Measurements from ENCODE around the gene FAF2. TPM values are rescaled to one million over a fixed set of nuclear protein-coding genes. Genes with fewer than 3 reads are reported as not detected.
A peak's percentile ranks its signal among the peaks of the same experiment; 100 is the strongest.
"Not testable (repeated sequence)": the region's sequence is repeated elsewhere in the genome, so short reads cannot be mapped to it uniquely, and the experiment has no call there.

Gene FAF2
- total RNA-seq, 2 donors from 2014 or later: 41.1 to 41.3 TPM

DNA sequence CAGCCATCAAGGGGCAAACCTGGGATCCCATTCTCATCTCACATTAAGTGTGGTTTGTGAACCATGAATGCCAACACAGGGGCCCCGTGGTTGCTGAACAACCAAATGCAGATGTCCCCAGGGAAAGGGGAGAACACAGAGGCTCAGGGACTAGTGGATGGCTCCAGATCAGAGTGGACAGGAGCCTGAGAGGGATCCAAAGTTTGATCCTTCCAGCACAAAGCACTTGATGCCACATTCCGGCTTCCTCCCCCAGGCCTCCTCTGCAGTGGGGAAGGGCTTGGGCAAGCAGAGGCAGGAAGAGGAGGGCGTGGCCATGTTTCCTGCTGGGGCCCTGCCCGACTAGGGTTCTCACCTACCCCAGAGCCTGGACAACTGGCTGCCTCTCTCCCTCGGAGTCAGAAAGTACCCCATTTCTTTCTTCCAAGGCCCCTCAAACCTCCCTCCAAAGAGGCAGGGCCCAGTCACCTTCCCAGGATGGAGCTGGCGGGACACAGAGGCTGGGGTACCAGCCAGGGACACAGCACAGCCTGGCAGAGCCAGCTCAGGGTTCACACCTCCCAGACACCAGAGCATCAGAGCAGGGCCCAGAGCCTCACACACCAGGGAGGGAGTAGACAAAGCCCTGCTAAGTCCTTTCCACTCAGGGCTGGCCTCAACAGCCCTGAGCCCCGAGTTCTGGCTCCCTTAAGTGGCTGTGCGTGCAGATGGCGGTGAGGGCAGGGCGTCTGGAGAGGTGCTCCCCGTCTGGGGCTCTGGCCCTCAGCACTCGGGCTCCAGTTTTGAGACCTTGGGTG, 93.4 kb downstream of the FAF2 start:
- H3K27me3 Mint-ChIP-seq: no peaks in the 10 kb centered on the region
- peaks cover 9% of the 10 kb centered on the region for H3K36me3 Mint-ChIP-seq (ENCODE audit: low read depth)
- no peaks in the 10 kb centered on the region for H3K9me3 Mint-ChIP-seq
- peaks cover 13% of the 10 kb centered on the region for H3K4me1 Mint-ChIP-seq
- H3K27ac Mint-ChIP-seq: peak overlapping the region; percentile 88
- H3K4me3 Mint-ChIP-seq: peak overlapping the region; percentile 89
- peak; percentile 12 for ATAC-seq (replicated peaks)

DNA sequence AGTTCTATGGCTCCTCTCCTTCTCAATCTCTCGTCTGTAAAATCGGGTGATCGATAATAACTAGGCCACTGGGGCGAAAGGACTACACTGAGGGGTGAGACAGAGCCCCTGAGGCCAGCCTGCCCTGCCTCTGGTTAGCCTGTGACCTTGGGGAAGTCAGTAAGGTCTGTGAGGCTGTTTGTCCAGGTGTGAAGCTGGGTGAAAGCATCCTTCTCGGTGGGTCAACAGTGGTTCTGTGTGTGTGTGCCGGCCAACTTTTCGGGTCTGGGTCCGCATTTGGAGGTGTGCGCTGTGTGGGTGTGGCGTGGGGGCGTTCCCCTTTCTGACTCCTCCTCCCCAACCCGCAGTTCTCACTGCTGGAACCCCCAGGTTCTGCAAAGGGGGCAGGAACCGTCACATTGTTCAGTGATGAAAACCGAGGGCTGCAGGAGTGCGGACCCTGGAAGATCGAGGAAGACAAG, 94.0 kb downstream of the FAF2 start:
- Mint-ChIP-seq H3K9me3 (no peaks in the 10 kb centered on the region), H3K36me3 (ENCODE audit: low read depth) (peaks cover 8% of the 10 kb centered on the region), H3K27me3 (no peaks in the 10 kb centered on the region), H3K4me1 (peaks cover 13% of the 10 kb centered on the region), H3K27ac (peak overlapping the region; percentile 88), H3K4me3 (peak overlapping the region; percentile 89)
- no peak for ATAC-seq (replicated peaks)

DNA sequence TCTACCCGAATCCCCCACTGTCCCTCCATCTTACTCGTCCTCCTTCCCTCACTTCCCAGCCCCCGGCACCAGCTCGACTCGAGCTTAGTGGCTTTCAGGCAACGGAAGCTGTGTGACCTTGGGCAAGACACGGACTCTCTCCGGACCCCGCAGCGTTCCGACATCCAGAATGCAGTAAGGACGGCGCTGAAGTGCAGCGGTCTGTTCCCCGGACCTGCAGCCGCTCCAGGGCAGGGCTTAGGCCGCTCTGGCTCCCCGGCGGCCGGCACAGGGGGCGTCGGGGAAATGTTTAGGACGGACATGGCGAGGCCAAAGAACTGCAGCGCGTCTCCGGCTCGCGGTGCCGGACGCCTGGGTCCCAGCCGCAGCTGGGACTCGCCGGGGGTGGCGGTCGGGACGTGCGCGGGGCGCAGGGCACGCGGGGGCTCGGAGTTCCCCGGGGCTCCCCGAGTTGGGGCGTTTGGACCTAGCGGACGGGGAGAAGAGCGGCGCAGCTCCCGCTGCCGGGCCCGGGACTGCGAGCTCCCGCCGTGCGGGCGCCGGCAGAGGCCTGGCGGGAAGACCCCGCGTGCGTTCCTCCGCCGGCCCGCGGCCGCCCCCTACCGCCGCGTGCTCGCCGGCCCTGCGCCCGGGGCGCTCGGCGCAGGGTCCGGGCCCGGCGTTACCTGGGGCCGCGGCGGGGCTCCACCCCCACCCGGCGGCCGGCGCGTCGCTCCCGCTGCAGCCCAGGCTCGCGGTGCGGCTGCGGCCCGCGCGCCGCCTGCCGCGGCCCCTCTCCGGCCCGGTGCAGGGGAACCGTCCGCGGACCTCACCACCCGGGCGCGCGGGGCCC, 94.6 kb downstream of the FAF2 start:
- Mint-ChIP-seq H3K4me1 (peaks cover 18% of the 10 kb centered on the region), H3K4me3 (peak overlapping the region; percentile 89), H3K27ac (peak overlapping the region; percentile 88), H3K9me3 (no peaks in the 10 kb centered on the region), H3K27me3 (no peaks in the 10 kb centered on the region), H3K36me3 (ENCODE audit: low read depth) (peaks cover 1% of the 10 kb centered on the region)
- ATAC-seq (replicated peaks): peak; percentile 42

DNA sequence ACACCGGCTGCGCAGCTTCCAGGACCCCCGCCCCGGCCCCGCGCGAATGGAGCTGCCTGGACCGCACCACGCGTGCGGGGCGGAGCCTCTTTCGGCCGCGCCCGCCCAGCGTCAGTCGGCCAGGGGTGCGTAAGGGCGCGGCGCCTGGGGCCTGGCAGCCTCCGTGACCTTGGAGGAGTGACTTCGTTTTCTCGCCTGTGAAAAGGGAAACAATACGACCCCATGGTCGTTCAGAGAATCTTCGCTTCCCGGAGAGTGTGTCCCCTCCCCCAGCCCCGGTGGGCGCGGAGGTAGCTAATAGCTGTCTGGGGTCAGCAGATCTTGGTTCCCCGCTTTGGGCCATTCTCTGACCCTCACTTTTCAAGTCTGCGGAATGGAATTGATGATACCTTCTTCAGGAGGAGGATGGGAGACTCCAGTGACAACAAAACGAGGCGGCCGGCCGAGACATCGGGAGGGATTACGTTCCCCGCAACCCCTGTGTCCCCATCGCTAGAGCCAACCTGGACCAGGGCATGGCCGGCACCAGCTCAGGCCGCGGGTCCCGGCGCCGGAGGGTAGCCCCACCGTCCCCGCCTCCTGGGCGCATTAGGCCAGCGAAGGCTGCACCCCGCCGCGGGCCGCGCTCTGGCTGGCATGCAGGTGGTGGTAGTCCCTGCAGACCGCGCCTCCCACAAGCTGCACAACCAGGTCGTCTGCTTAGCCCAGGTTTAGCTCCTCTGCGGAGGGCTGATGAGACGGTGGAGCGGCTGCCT, 95.4 kb downstream of the FAF2 start:
- peak; percentile 84 for ATAC-seq (replicated peaks)
- Mint-ChIP-seq H3K9me3 (no peaks in the 10 kb centered on the region), H3K36me3 (ENCODE audit: low read depth) (no peaks in the 10 kb centered on the region), H3K27me3 (no peaks in the 10 kb centered on the region), H3K27ac (peak overlapping the region; percentile 89), H3K4me1 (peaks cover 19% of the 10 kb centered on the region), H3K4me3 (peak overlapping the region; percentile 87)

DNA sequence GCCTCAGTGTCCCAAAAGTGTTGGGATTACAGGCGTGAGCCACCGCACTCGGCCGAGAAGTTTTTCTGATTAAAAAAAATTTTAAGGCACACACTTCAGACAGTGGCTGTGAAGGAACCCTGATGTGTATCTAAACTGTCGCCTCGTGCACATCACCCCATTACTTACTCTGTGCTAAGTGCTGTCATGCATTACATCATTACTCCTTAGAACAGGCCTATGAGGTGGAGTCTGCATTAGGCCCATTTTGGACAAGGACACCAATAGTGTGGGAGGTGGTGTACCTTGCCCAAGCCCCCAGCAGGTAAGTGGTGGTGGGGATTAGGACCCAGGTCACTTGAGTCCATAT, 97.2 kb downstream of the FAF2 start:
- Mint-ChIP-seq H3K36me3 (ENCODE audit: low read depth) (no peaks in the 10 kb centered on the region), H3K9me3 (no peaks in the 10 kb centered on the region), H3K4me1 (peaks cover 12% of the 10 kb centered on the region), H3K27me3 (no peaks in the 10 kb centered on the region), H3K27ac (no peak overlapping the region), H3K4me3 (peak overlapping the region; percentile 87)
- ATAC-seq (replicated peaks): no peak

DNA sequence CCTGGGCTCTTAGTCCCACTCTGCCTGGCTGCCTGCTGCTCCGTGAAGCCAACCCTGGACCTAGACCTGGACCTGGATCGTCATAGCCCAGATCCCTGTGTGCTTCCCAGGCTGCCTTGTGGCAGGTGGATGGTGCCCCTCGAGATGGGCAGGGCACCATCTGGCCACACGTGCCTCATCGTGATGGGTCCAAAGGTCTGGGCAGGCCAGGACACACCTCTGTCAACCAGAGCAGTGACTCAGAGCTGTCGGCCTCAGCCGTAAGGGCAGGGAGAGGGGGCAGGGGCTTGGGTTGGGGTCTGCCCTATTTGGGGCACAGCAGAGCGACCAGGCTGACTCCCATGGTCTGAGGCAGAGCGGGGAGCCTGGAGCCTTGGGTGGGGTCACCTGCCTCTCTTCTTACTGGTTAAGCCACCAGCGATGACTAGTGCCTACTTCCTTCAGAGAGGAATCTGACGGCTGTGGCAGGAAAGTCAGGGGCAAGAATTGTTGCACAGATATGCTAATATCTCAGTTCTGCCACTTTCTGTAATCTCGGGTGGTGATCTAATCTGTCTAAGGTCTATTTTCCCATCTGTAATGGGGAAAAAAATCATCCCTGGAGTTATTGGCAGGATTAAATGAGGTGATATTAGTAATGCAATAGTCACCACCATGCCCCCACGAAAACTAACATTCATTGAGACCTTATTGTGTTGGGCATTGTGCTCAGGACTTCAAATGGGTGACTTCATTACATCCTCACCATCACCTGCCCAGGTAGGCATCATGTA, 97.7 kb downstream of the FAF2 start:
- H3K27ac Mint-ChIP-seq: peak overlapping the region; percentile 28
- ATAC-seq (replicated peaks): no peak
- no peaks in the 10 kb centered on the region for H3K36me3 Mint-ChIP-seq (ENCODE audit: low read depth)
- no peaks in the 10 kb centered on the region for H3K9me3 Mint-ChIP-seq
- H3K4me1 Mint-ChIP-seq: peaks cover 12% of the 10 kb centered on the region
- H3K27me3 Mint-ChIP-seq: no peaks in the 10 kb centered on the region
- H3K4me3 Mint-ChIP-seq: no peak overlapping the region

DNA sequence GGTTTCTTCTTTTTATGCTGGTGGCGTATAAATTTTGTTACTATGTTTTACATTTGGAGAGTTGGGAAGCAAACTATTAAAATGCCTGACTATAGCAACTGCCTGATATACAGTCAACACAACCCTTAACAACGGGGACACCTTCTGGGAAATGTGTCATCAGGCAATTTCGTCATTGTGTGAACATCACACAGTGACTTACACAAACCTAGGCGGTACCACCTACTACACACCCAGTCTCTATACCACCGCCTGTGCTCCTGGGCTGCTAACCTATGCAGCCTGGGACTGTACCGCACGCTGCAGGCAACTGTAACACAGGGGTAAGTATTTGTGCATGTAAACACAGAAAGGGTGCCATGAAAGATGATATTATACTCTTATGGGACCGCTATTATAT, 99.6 kb downstream of the FAF2 start:
- Mint-ChIP-seq H3K36me3 (ENCODE audit: low read depth) (no peaks in the 10 kb centered on the region), H3K4me1 (peaks cover 6% of the 10 kb centered on the region), H3K9me3 (no peaks in the 10 kb centered on the region), H3K4me3 (no peak overlapping the region), H3K27me3 (no peaks in the 10 kb centered on the region), H3K27ac (peak overlapping the region; percentile 94)
- ATAC-seq (replicated peaks): peak; percentile 64

DNA sequence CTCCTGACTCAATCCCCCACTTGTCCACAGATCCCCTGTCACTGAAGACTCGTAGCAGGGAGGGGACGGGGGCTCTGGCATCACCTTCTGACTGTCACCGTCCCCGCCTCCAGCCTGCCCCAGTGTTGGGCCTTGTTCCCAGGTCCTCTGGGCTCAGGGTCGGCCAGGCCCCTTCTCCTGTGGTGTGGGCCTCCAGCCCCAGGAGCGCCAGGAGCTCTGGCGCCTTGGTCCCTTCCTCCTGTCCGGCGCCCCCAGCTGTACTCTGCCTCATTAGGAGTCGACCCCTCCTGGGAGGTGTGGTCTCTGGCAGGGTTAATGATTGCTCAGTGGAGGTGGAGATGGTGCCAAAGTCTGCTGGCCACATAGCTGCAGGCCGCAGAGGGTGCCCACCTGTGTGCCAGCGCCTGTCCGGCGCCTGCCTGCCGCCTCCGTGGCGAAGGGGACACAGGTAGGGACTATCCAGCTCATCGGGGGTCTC, 100.8 kb downstream of the FAF2 start, which contains the start of gene CDHR2:
Gene CDHR2 (plus strand): TSS at position 376 of the 478 bp plus-strand sequence. CDS start 16,011 bp downstream, outside the sequence.
- ATAC-seq (replicated peaks): no peak
- Mint-ChIP-seq H3K27ac (peak within 1 kb of the TSS; percentile 94), H3K4me1 (peaks cover 6% of the 10 kb centered on the region), H3K27me3 (no peaks in the 10 kb centered on the region), H3K4me3 (peak within 1 kb of the TSS; percentile 66), H3K9me3 (no peaks in the 10 kb centered on the region), H3K36me3 (ENCODE audit: low read depth) (no peaks in the 10 kb centered on the region)

DNA sequence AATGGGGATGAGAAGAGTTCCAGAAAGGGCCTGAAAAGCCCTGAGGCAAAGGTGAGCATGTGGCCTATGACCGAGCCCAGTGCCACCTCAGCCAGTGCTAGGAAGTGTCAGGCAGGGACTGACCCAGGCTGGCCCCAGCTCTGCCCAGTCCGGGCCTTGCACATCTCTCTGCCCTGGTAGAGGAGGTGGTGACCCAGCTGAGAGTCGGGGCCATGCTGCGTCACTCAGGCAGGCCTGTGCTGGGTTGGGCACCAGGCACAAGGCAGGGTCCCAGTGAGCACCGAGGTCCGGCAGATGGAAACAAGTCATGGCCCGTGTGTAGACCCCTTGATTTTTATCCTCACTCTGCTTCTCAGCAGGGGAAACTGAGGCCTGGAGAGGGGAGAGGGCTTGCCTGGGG, 101.7 kb downstream of the FAF2 start:
- H3K9me3 Mint-ChIP-seq: no peaks in the 10 kb centered on the region
- no peak for ATAC-seq (replicated peaks)
- H3K27me3 Mint-ChIP-seq: no peaks in the 10 kb centered on the region
- H3K36me3 Mint-ChIP-seq (ENCODE audit: low read depth): no peaks in the 10 kb centered on the region
- H3K4me1 Mint-ChIP-seq: peaks cover 8% of the 10 kb centered on the region
- peak overlapping the region; percentile 66 for H3K4me3 Mint-ChIP-seq
- H3K27ac Mint-ChIP-seq: peak overlapping the region; percentile 61

DNA sequence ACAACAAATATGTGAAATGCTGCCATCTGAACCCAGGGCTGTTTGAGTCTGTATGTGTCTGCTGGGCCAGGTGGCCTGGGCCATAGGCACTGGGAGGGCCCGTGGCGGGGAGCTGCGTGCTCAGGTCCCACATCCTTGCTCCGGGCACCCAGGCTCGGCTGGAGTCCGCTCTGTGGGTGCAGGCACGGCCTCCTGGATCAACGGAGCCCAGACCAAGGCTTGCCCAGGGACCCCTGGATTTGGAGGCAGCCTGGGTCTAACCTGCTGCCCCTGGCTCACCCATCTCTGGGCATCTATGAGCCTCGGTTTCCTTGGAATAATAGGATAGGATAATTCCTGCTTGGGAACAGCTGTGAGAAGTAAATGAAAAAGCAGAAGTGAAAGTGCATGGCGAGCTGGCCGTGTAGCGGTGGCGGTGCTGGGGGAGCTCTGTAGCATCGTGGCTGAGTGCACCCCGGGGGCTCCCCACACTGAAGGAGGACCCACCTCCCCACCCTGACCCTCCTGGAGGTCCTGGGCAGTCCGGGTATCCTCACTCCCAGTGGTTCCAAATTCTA, 102.2 kb downstream of the FAF2 start:
- H3K27me3 Mint-ChIP-seq: no peaks in the 10 kb centered on the region
- H3K36me3 Mint-ChIP-seq (ENCODE audit: low read depth): no peaks in the 10 kb centered on the region
- ATAC-seq (replicated peaks): no peak
- peaks cover 11% of the 10 kb centered on the region for H3K4me1 Mint-ChIP-seq
- no peaks in the 10 kb centered on the region for H3K9me3 Mint-ChIP-seq
- H3K27ac Mint-ChIP-seq: peak overlapping the region; percentile 61
- peak overlapping the region; percentile 66 for H3K4me3 Mint-ChIP-seq

DNA sequence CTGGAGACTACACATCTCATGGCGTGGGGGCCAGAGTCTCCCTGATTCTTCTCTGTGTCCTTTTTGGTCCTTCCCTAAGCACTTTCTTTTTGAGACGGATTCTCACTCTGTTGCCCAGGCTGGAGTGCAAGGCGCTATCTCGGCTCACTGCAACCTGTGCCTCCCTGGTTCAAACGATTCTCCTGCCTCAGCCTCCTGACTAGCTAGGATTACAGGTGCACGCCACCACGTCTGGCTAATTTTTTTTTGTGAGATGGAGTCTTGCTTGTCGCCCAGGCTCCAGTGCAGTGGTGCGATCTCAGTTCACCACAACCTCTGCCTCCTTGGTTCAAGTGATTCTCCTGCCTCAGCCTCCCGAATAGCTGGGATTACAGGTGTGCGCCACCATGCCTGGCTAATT, 102.8 kb downstream of the FAF2 start:
- peak overlapping the region; percentile 61 for H3K27ac Mint-ChIP-seq
- ATAC-seq (replicated peaks); H3K36me3 Mint-ChIP-seq (ENCODE audit: low read depth); H3K9me3 Mint-ChIP-seq; H3K27me3 Mint-ChIP-seq: not testable (repeated sequence)
- peak overlapping the region; percentile 66 for H3K4me3 Mint-ChIP-seq
- H3K4me1 Mint-ChIP-seq: peaks cover 14% of the 10 kb centered on the region

DNA sequence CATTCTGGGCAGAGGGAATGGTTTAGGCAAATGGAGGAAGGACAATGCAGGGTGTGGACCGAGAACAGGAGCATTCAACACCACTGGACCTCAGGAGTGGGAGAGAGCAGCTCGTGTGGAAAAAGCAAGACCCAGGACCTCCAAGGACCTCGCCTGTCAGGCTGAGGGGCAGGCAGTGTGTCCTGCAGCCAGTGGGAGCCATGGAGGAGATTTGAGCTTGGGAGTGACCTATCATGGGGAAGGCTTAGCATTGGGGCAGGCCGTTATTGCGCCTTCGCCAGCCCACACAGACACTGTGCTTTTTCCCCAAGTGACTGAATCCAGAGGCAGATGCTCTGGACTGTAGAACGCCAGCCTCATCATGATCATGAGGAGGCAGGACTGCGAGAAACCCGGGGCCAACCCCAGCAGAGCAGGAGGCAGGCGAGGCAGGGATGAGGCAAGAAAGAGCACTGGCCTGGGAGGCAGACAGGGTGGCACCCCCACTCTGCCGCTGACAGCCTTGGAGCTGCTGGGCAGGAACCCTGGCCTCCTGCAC, 104.2 kb downstream of the FAF2 start:
- Mint-ChIP-seq H3K4me1 (peaks cover 16% of the 10 kb centered on the region), H3K9me3 (no peaks in the 10 kb centered on the region), H3K4me3 (no peak overlapping the region), H3K27ac (peak overlapping the region; percentile 68), H3K36me3 (ENCODE audit: low read depth) (no peaks in the 10 kb centered on the region), H3K27me3 (no peaks in the 10 kb centered on the region)
- ATAC-seq (replicated peaks): no peak

Measured in activated T-helper 17 cell treated with anti-CD3 and anti-CD28 coated beads, Interleukin-2, amount 50 U/mL, for 72 hours (primary cell).